Chondrocyte (in vitro differentiated cells): Measurements from ENCODE around the gene CATSPER3. TPM values are rescaled to one million over a fixed set of nuclear protein-coding genes. Genes with fewer than 3 reads are reported as not detected.

Experiments used
- DNase-seq: peaks from one replicate; pipeline ENCODE4 v3.0.0; 2021; ENCODE audit warnings: mixed read lengths, low spot score
- H3K27ac Mint-ChIP-seq: one replicate; pipeline ENCODE4 v1.8.0; 2021; ENCODE audit warnings: mild to moderate bottlenecking, moderate library complexity, mixed read lengths; ENCODE audit not compliant: unreplicated experiment
- H3K27me3 Mint-ChIP-seq: 2 replicates; pipeline ENCODE4 v1.8.0; 2021; ENCODE audit warnings: low read depth, mixed read lengths
- H3K36me3 Mint-ChIP-seq: 2 replicates; pipeline ENCODE4 v1.8.0; 2021; ENCODE audit warnings: low read depth, mixed read lengths
- H3K4me1 Mint-ChIP-seq: 2 replicates; pipeline ENCODE4 v1.8.0; 2021; ENCODE audit warnings: low read depth, mild to moderate bottlenecking, mixed read lengths
- H3K4me3 Mint-ChIP-seq: one replicate; pipeline ENCODE4 v1.8.0; 2021; ENCODE audit warnings: mild to moderate bottlenecking, moderate library complexity, mixed read lengths; ENCODE audit not compliant: unreplicated experiment
- H3K9me3 Mint-ChIP-seq: 2 replicates; pipeline ENCODE4 v1.8.0; 2021; ENCODE audit warnings: low read depth, mixed read lengths
- total RNA-seq: library from RNA; stranded (reverse); gene quantifications from 3 replicates; pipeline ENCODE4 v1.2.1, GENCODE V29; 2021
- TF ChIP-seq, protein P1 (sequence below): fragments of 200-600 bp; sonication (generic); IDR thresholded peaks from 2 replicates; pipeline ENCODE4 v1.5.0; 2021; ENCODE audit warnings: antibody characterized with exemption, mild to moderate bottlenecking, moderate library complexity

The CATSPER3 gene
- total RNA-seq, 1 donor from 2014 or later = 0.17 TPM

DNA sequence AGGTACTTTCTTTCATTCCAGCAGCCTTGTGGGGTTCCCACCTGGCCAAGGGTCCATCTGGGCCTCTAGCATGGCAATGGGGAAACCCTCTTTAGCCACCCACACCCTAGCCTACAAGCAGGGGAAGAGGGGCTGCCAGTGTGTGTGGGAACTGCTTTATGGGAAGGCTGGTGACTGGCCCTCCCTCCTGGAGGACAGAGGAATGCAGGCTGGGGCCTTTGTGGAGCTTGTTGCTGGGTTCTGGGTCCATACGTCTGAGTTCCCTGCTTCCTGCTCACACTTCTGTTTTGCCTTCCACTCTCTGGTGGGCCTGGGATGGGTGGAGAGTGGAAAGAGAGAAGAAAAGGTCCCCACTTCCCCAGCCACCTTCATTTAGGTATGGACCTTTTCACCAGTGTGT is 81.2 kb downstream of the CATSPER3 start:
- TF ChIP-seq, protein P1, sequence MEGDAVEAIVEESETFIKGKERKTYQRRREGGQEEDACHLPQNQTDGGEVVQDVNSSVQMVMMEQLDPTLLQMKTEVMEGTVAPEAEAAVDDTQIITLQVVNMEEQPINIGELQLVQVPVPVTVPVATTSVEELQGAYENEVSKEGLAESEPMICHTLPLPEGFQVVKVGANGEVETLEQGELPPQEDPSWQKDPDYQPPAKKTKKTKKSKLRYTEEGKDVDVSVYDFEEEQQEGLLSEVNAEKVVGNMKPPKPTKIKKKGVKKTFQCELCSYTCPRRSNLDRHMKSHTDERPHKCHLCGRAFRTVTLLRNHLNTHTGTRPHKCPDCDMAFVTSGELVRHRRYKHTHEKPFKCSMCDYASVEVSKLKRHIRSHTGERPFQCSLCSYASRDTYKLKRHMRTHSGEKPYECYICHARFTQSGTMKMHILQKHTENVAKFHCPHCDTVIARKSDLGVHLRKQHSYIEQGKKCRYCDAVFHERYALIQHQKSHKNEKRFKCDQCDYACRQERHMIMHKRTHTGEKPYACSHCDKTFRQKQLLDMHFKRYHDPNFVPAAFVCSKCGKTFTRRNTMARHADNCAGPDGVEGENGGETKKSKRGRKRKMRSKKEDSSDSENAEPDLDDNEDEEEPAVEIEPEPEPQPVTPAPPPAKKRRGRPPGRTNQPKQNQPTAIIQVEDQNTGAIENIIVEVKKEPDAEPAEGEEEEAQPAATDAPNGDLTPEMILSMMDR = no peak
- H3K4me1 Mint-ChIP-seq = no peaks in the 10 kb centered on the region

DNA sequence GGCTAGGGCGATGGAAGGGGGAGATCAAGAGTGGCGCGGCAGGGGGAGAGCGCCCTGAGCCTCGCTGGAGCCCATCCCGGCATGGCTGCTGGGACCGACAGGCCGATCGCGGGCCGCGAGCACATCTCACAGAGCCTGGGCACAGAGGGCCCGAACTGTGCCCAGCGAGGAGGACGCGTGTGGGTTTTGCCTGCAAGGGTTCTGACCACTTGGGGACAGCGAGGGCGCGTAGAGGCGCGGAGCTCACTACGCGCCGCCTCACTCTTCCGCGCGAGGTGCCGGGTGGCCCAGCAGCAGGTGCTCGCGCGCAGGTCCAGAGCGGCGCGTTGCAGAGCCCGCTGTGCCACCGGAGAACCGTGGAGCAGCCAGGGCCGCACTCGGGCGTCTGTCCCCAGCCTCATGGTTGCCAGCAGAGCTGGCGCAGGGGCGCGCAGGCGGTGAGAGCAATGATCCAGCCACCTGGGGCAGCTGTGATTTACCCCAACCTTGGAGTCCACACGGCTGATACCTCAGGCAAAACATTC is 82.6 kb downstream of the CATSPER3 start:
- DNase-seq = no peak
- Mint-ChIP-seq H3K4me1 (no peaks in the 10 kb centered on the region), H3K4me3 (no peak overlapping the region), H3K36me3 (no peaks in the 10 kb centered on the region), H3K27ac (no peak overlapping the region), H3K27me3 (peaks cover 87% of the 10 kb centered on the region), H3K9me3 (no peaks in the 10 kb centered on the region)
- TF ChIP-seq, protein P1 = no peak

More for the DNA sequence above, 81.2 kb downstream of the CATSPER3 start:
- Mint-ChIP-seq H3K4me3 (no peak overlapping the region), H3K9me3 (no peaks in the 10 kb centered on the region), H3K36me3 (no peaks in the 10 kb centered on the region), H3K27me3 (peaks cover 87% of the 10 kb centered on the region), H3K27ac (no peak overlapping the region)
- DNase-seq = no peak

DNA sequence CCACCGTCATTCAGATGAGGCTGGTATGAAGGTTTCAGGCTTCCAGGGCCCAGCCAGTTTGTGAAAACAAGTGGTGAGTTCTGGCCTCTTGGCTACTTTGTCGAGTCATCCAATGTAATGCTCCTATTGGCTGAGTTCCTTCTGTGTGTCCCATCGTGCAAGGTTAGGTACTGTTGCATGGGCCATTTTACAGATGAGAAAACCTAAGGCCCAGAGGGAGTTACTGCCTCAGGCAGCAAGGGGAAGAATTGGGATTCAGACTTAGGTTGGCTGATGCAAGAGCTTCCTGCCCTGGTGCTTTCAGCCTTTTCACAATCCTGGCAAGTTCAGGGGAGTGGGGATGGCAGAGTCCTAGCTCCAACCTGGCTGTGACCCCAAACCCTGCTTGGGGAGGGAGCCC is 83.7 kb downstream of the CATSPER3 start:
- DNase-seq = no peak
- Mint-ChIP-seq H3K27ac (no peak overlapping the region), H3K27me3 (peaks cover 87% of the 10 kb centered on the region), H3K4me1 (no peaks in the 10 kb centered on the region), H3K36me3 (peaks cover 2% of the 10 kb centered on the region), H3K9me3 (no peaks in the 10 kb centered on the region), H3K4me3 (no peak overlapping the region)
- TF ChIP-seq, protein P1 = no peak

DNA sequence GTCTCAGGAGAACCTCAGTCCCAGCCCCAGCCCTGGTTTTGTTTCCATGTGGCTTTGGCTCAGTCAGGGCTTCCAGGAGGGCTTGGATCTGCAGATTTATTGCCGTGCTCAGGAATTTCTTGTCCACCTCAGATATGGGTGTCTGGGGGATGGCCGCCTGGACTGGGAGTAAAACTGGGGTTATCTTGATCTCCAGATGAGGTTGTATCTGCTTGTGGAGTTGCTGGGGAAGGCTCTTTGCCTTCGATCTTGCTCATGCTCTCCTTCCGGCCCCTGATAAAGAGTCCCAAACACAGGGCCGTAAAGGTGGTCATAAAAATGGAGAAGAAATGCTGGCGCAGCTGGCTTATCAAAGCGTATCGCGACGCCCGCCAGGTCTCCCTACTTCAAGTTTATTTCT is 84.2 kb downstream of the CATSPER3 start:
- Mint-ChIP-seq H3K36me3 (peaks cover 2% of the 10 kb centered on the region), H3K9me3 (no peaks in the 10 kb centered on the region), H3K27ac (no peak overlapping the region), H3K27me3 (peaks cover 87% of the 10 kb centered on the region), H3K4me1 (no peaks in the 10 kb centered on the region), H3K4me3 (no peak overlapping the region)
- no peak for DNase-seq
- TF ChIP-seq, protein P1 = no peak

DNA sequence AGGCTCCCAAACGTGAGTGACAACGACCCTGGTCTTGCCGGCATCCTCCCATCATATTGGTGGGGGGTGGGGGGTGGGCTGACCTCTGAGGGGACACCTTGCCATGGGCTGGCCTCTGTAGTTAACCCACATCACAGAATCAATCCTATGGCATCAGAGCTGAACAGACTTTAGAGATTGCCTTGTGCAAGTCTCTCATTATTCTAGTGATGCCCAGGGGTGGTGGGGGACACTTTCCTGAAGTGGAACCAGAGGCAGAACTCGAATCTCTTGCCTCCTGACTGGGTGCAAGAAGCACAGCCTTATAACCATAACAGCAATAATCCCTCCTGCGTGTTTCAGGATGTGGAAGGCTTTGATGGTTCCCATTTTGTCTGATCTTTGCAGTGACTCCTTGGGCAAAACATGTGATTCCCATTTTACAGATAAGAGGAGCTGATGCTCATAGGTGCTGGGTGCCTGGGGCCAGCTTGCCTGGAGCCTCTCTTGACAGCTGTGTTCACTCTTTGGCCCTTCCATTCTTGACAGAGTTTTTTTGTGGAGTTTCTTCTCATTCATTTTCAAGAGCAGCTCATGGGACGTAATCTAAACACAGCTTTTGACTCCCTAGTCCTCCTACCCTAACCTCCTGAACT is 84.9 kb downstream of the CATSPER3 start:
- Mint-ChIP-seq H3K27me3 (peaks cover 86% of the 10 kb centered on the region), H3K27ac (no peak overlapping the region), H3K36me3 (peaks cover 2% of the 10 kb centered on the region), H3K9me3 (no peaks in the 10 kb centered on the region), H3K4me3 (no peak overlapping the region), H3K4me1 (no peaks in the 10 kb centered on the region)
- no peak for DNase-seq
- TF ChIP-seq, protein P1 = no peak
